ENCODE data around the gene AMPD2. TPM values are rescaled to one million over a fixed set of nuclear protein-coding genes. Genes with fewer than 3 reads are reported as not detected.

Gene AMPD2
- total and polyA plus RNA-seq, 2 of the 8 experiments (the other 6 are each of a cell fraction or from before 2014, with no cell fraction given) = 37.2 to 67.7 TPM

- Histone ChIP-seq H2AK5ac (ENCODE audit: low read depth, low read length) (peak overlapping the region; percentile 30; the same call in 1 of the 2 replicates), H3K23me2 (ENCODE audit: low read depth, low read length) (no peaks in the 10 kb centered on the region), H3K4me1 (replicated peaks in 1 of 4; ENCODE audit: control insufficient read depth in 3 of 4, insufficient read depth in 4 of 4, low read length in 3 of 4) (peaks cover 5 to 8% (median 6%) of the 10 kb centered on the region in 4 experiments; a peak in 6 of 7 replicates), H3K79me1 (ENCODE audit: low read depth, low read length) (no peaks in the 10 kb centered on the region), H3K14ac (ENCODE audit: insufficient read length) (no peak overlapping the region), H4K20me1 (replicated peaks in 1 of 2; ENCODE audit: control insufficient read depth in 1 of 2, insufficient read depth in 2 of 2, low read length in 2 of 2) (peaks cover 0 to 2% of the 10 kb centered on the region in 2 experiments), H2AFZ (ENCODE audit: low read length) (0 out of 2 replicates have a peak overlapping the region, but pooled peaks have one; percentile 83), H3K79me2 (ENCODE audit: control insufficient read depth in 1 of 2, insufficient read depth in 2 of 2, low read length in 2 of 2) (no peaks in the 10 kb centered on the region), H3K4me2 (ENCODE audit: insufficient read depth in 1 of 2, low read depth in 2 of 2, low read length in 2 of 2) (peak overlapping the region; percentile 15 to 35; a peak in 2 of 4 replicates), H4K5ac (ENCODE audit: insufficient read length, low read depth, low read length) (peak overlapping the region; percentile 48), H4K91ac (replicated peaks; ENCODE audit: insufficient read length, low read length) (peak overlapping the region; percentile 70), H3K27ac (ENCODE audit: low read depth, low read length) (no peak overlapping the region), H3K18ac (ENCODE audit: extremely low read depth, low read length) (peak overlapping the region; percentile 60), H3K36me3 (ENCODE audit: control insufficient read depth in 2 of 4, insufficient read depth in 4 of 4, low read length in 3 of 4) (no peaks in the 10 kb centered on the region; a peak in 2 of 8 replicates), H3K9me3 (ENCODE audit: insufficient read depth in 2 of 2, low read depth in 1 of 2, low read length in 1 of 2) (no peaks in the 10 kb centered on the region), H3K4ac (replicated peaks; ENCODE audit: insufficient read length, low read depth, low read length) (no peak overlapping the region), H2BK120ac (replicated peaks; ENCODE audit: low read depth, low read length) (no peak overlapping the region), H3K23ac (ENCODE audit: insufficient read length) (no peak overlapping the region), H2BK20ac (ENCODE audit: low read length) (peak overlapping the region; percentile 66), H2BK15ac (ENCODE audit: low read length) (no peak overlapping the region), H2BK12ac (ENCODE audit: low read depth, low read length) (peak overlapping the region; percentile 87; the same call in 1 of the 2 replicates), H2BK5ac (ENCODE audit: low read depth, low read length) (peak overlapping the region; percentile 71), H3K9ac (replicated peaks in 1 of 4; ENCODE audit: extremely low read depth in 1 of 4, low read depth in 3 of 4, low read length in 3 of 4) (no peak overlapping the region; a peak in 2 of 7 replicates), H3K27me3 (replicated peaks in 1 of 4; ENCODE audit: control insufficient read depth in 3 of 4, extremely low read depth in 1 of 4, insufficient read depth in 3 of 4, low read length in 3 of 4) (no peaks in the 10 kb centered on the region; a peak in 1 of 7 replicates), H4K8ac (ENCODE audit: extremely low read depth, insufficient read depth, low read length) (no peak overlapping the region), H3K4me3 (ENCODE audit: extremely low read depth in 1 of 4, insufficient read depth in 2 of 4, low read depth in 3 of 4, low read length in 4 of 4) (no peak overlapping the region; a peak in 1 of 8 replicates), H3K56ac (replicated peaks; ENCODE audit: insufficient read length, low read depth, low read length) (no peak overlapping the region)
- CTCF ChIA-PET (ENCODE audit: partially characterized antibody) = interaction anchor here (0.8 to 10.7 kb wide), 21 partner anchors 11 to 343 kb away, joined by 3 to 293 read pairs (median 4); partner anchors contain the start of genes GNAI3, GSTM1 and GSTM4
- TF ChIP-seq TEAD4 (IDR thresholded peaks at IDR 0.05; ENCODE audit: low read depth, low read length) (no peak), BACH1 (IDR thresholded peaks at IDR 0.05; ENCODE audit: low read length) (0 out of 2 replicates have a peak, but pooled peaks have one; percentile 51), MAFK (IDR thresholded peaks at IDR 0.05; ENCODE audit: low read depth, low read length) (peak; percentile 74; the same call in 1 of the 2 replicates), ZNF274 (IDR thresholded peaks at IDR 0.05; ENCODE audit: borderline replicate concordance, extremely low read depth, low read length) (no peak)
- no peak for FAIRE-seq
- peak in 1 of 2 experiments; percentile 53 for DNase-seq (ENCODE audit: low read depth in 1 of 2, low spot score in 2 of 2)
- WGBS, 2 experiments (ENCODE audit: extremely low coverage in 1 of 2, insufficient coverage in 1 of 2, insufficient read length in 1 of 2, insufficient replicate concordance in 2 of 2, low coverage in 1 of 2, low lambda C conversion rate in 2 of 2, missing lambda C conversion rate in 1 of 2) = 76% methylated on average over 9 of the region's 9 CpGs; no CpG with 5 or more reads in 1 of the 2 experiments
- POLR2A ChIA-PET (ENCODE audit: partially characterized antibody) = interaction anchor here (1.2 to 4.5 kb wide), 4 partner anchors 16 to 90 kb away, joined by 3 to 18 read pairs (median 3); partner anchors contain the start of genes GNAI3 and GSTM1
Measured at GRCh38 chr1:109636201-109636952, 16.7 kb downstream of the AMPD2 start.

All from H1 (cell line).